KMS-11 (cell line): ENCODE results near the gene TNFSF9.
A peak's percentile ranks its signal among the peaks of the same experiment; 100 is the strongest.

Source experiments
- H2AFZ ChIP-seq: fragments of 200-600 bp; sonication (generic); 2 replicates; pipeline ENCODE4 v1.6.1; 2016; ENCODE audit warnings: antibody characterized with exemption, mixed run types, low read depth
- H3K27ac ChIP-seq: fragments of 200-600 bp; sonication (generic); 2 replicates; pipeline ENCODE4 v1.6.1; 2016; ENCODE audit warnings: mild to moderate bottlenecking, mixed run types
- H3K27me3 ChIP-seq: fragments of 200-600 bp; sonication (generic); 2 replicates; pipeline ENCODE4 v1.6.1; 2017; ENCODE audit warnings: mild to moderate bottlenecking, low read depth, mixed run types, moderate library complexity; ENCODE audit not compliant: insufficient read depth
- H3K36me3 ChIP-seq: fragments of 200-600 bp; sonication (generic); 2 replicates; pipeline ENCODE4 v1.6.1; 2017; ENCODE audit warnings: mild to moderate bottlenecking, mixed run types; ENCODE audit not compliant: insufficient read depth
- H3K4me1 ChIP-seq: fragments of 200-600 bp; sonication (generic); 2 replicates; pipeline ENCODE4 v1.6.1; 2016; ENCODE audit warnings: mild to moderate bottlenecking, low read depth, mixed run types; ENCODE audit not compliant: poor library complexity, severe bottlenecking
- H3K4me2 ChIP-seq: fragments of 200-600 bp; sonication (generic); 2 replicates; pipeline ENCODE4 v1.7.0; 2016; ENCODE audit warnings: mild to moderate bottlenecking, mixed run types
- H3K4me3 ChIP-seq: fragments of 200-600 bp; sonication (generic); IDR thresholded peaks from 2 replicates; pipeline ENCODE4 v1.6.1; 2017; ENCODE audit warnings: low read depth, low read length, mixed read lengths; ENCODE audit not compliant: insufficient read depth
- H3K79me2 ChIP-seq: fragments of 200-600 bp; sonication (generic); 2 replicates; pipeline ENCODE4 v1.6.1; 2016; ENCODE audit warnings: low read depth, mixed run types; ENCODE audit not compliant: insufficient read depth
- H3K9ac ChIP-seq: fragments of 200-600 bp; sonication (generic); 2 replicates; pipeline ENCODE4 v1.6.1; 2016; ENCODE audit warnings: mild to moderate bottlenecking, mixed run types
- H4K20me1 ChIP-seq: fragments of 200-600 bp; sonication (generic); 2 replicates; pipeline ENCODE4 v1.6.1; 2016; ENCODE audit warnings: mild to moderate bottlenecking, mixed run types; ENCODE audit not compliant: insufficient read depth
- CTCF ChIP-seq: fragments of 200-600 bp; sonication (generic); conservative IDR thresholded peaks from 2 replicates; pipeline ENCODE4 v1.6.1; 2017; ENCODE audit warnings: low read depth, mild to moderate bottlenecking, antibody characterized with exemption, low read length, moderate library complexity, mixed read lengths

The TNFSF9 gene

GRCh38 chr19:6530386-6531162 is at the start of gene TNFSF9:
TNFSF9 (plus strand) TSS chr19:6531026; CDS start chr19:6531037, 11 bp downstream.
- peaks cover 17% of the 10 kb centered on the region for H3K4me1 ChIP-seq
- no peak for TF ChIP-seq CTCF
- peak within 1 kb of the TSS; percentile 84 for H2AFZ ChIP-seq
- H3K4me2 ChIP-seq, result peak within 1 kb of the TSS; percentile 63
- H3K4me3 ChIP-seq, result no peak within 1 kb of the TSS
- no peaks in the 10 kb centered on the region for H4K20me1 ChIP-seq
- H3K79me2 ChIP-seq, result no peaks in the 10 kb centered on the region
- peaks cover 16% of the 10 kb centered on the region; the same call in 1 of the 2 replicates for H3K27me3 ChIP-seq
- H3K9ac ChIP-seq, result peak within 1 kb of the TSS; percentile 66
- no peaks in the 10 kb centered on the region for H3K36me3 ChIP-seq
- peak within 1 kb of the TSS; percentile 23 for H3K27ac ChIP-seq

GRCh38 chr19:6481541-6482342 is 49.1 kb upstream of the TNFSF9 start, which contains the start of gene DENND1C:
DENND1C (minus strand) TSS chr19:6481787; CDS start chr19:6481695, 92 bp downstream.
- Histone ChIP-seq H3K36me3 (no peaks in the 10 kb centered on the region), H3K4me2 (no peak within 1 kb of the TSS), H4K20me1 (no peaks in the 10 kb centered on the region), H3K27ac (no peak within 1 kb of the TSS), H3K4me1 (no peaks in the 10 kb centered on the region), H3K27me3 (no peaks in the 10 kb centered on the region), H2AFZ (no peak within 1 kb of the TSS), H3K4me3 (no peak within 1 kb of the TSS), H3K79me2 (no peaks in the 10 kb centered on the region), H3K9ac (no peak within 1 kb of the TSS)
- peak; percentile 34; the same call in 1 of the 2 replicates for TF ChIP-seq CTCF

- Histone ChIP-seq H3K4me3 (no peak overlapping the region), H3K36me3 (no peaks in the 10 kb centered on the region), H3K9ac (no peak overlapping the region), H2AFZ (no peak overlapping the region), H4K20me1 (no peaks in the 10 kb centered on the region), H3K27ac (no peak overlapping the region), H3K4me1 (no peaks in the 10 kb centered on the region), H3K27me3 (no peaks in the 10 kb centered on the region), H3K4me2 (no peak overlapping the region), H3K79me2 (no peaks in the 10 kb centered on the region)
- TF ChIP-seq CTCF, result no peak
Observed at GRCh38 chr19:6482343-6482686, 48.5 kb upstream of the TNFSF9 start.

GRCh38 chr19:6483235-6483634 is 47.6 kb upstream of the TNFSF9 start:
- TF ChIP-seq CTCF, result no peak
- Histone ChIP-seq H2AFZ (no peak overlapping the region), H4K20me1 (no peaks in the 10 kb centered on the region), H3K4me1 (no peaks in the 10 kb centered on the region), H3K27ac (no peak overlapping the region), H3K79me2 (no peaks in the 10 kb centered on the region), H3K9ac (no peak overlapping the region), H3K27me3 (no peaks in the 10 kb centered on the region), H3K4me3 (no peak overlapping the region), H3K36me3 (no peaks in the 10 kb centered on the region), H3K4me2 (no peak overlapping the region)
